K562 (cell line): ENCODE results near the gene SPATA31C1. TPM values are rescaled to one million over a fixed set of nuclear protein-coding genes. Genes with fewer than 3 reads are reported as not detected.
"Not testable (repeated sequence)": the region's sequence is repeated elsewhere in the genome, so short reads cannot be mapped to it uniquely, and the experiment has no call there.

Experiments
- ATAC-seq: fragments of 200-7000 bp; cut with Tn5 transposase; 3 replicates; pipeline ENCODE4 v1.9.1; 2020; ENCODE audit warnings: moderate library complexity
- BruUV-seq: library from RNA; stranded (reverse); fragments of 400-500 nt; replicated peaks from 2 replicates; lab custom pipeline; 2021; lab: Mats Ljungman, UMichigan
- CTCF ChIA-PET: fragments of 300-600 bp; formaldehyde crosslinking; extraction: SDS; loops from one replicate; lab custom pipeline; 2021; ENCODE audit warnings: low intra/inter-chr PET ratio; lab: Yijun Ruan, JAX
- POLR2A ChIA-PET: fragments of 300-600, 350-650 bp; sonication (Branson Sonifier 250); formaldehyde crosslinking; extraction: SDS; loops from one replicate; lab custom pipeline; 2021; ENCODE audit warnings: antibody characterized with exemption, inconsistent platforms; lab: Yijun Ruan, JAX
- DNase-seq, 4 experiments: peaks; one replicate each; pipeline versions ENCODE4 v3.0.0 to v3.0.0-alpha.2; 2011 to 2018; ENCODE audit warnings: low spot score in 3 of 4, mixed read lengths in 3 of 4; ENCODE audit errors: extremely low read depth in 1 of 4
- FAIRE-seq: peaks from 2 replicates; lab custom pipeline; 2011; peaks lifted over from hg19 to GRCh38; lab: Jason Lieb, UNC
- H2AFZ ChIP-seq: 2 replicates; pipeline ENCODE4 v1.6.0; 2011; ENCODE audit warnings: low read depth, low read length, control low read depth, inconsistent platforms
- H3K27ac ChIP-seq: fragments of 200-600 bp; 3 replicates; pipeline ENCODE4 v1.8.0; 2011; ENCODE audit warnings: low read depth, mild to moderate bottlenecking, control low read depth, inconsistent platforms, low read length, moderate library complexity, mixed read lengths; ENCODE audit errors: extremely low read depth
- H3K27me3 ChIP-seq, 2 experiments: fragments of 300-600 bp in 1 of 2; 2 replicates in 1 of 2; 3 replicates in 1 of 2; pipeline versions ENCODE4 v1.6.0 to v1.8.0; 2011; ENCODE audit warnings: inconsistent platforms in 2 of 2, low read length in 2 of 2, mild to moderate bottlenecking in 1 of 2, mixed read lengths in 1 of 2, moderate library complexity in 1 of 2; ENCODE audit not compliant: control insufficient read depth in 2 of 2, insufficient read depth in 2 of 2
- H3K36me3 ChIP-seq: fragments of 300-600 bp; 3 replicates; pipeline ENCODE4 v1.8.0; 2011; ENCODE audit warnings: mild to moderate bottlenecking, low read length, inconsistent platforms; ENCODE audit not compliant: control insufficient read depth, insufficient read depth
- H3K4me1 ChIP-seq, 2 experiments: fragments of 200-600 bp in 1 of 2; replicated peaks in 1 of 2; 2 replicates in 1 of 2; 3 replicates in 1 of 2; pipeline versions ENCODE4 v1.5.1 to v1.8.0; 2011; ENCODE audit warnings: inconsistent platforms in 2 of 2, low read length in 2 of 2, mild to moderate bottlenecking in 1 of 2, mixed read lengths in 1 of 2, moderate library complexity in 1 of 2; ENCODE audit not compliant: control insufficient read depth in 2 of 2, insufficient read depth in 2 of 2
- H3K4me2 ChIP-seq: 2 replicates; pipeline ENCODE4 v1.6.1; 2011; ENCODE audit warnings: low read length, control low read depth, inconsistent platforms, mixed read lengths; ENCODE audit not compliant: insufficient read depth
- H3K4me3 ChIP-seq: fragments of 200-600 bp; sonication (generic), shearing (Covaris generic); 2 replicates; pipeline ENCODE4 v1.5.1; 2016; ENCODE audit warnings: control low read depth, inconsistent platforms
- H3K79me2 ChIP-seq: fragments of 200-600 bp; 3 replicates; pipeline ENCODE4 v1.8.0; 2011; ENCODE audit warnings: low read length, inconsistent platforms; ENCODE audit not compliant: control insufficient read depth, insufficient read depth
- H3K9ac ChIP-seq, 2 experiments: 2 replicates each; pipeline versions ENCODE4 v1.6.0 to v1.6.1; 2011; ENCODE audit warnings: low read depth in 2 of 2, low read length in 2 of 2, control low read depth in 1 of 2, inconsistent platforms in 1 of 2, mild to moderate bottlenecking in 1 of 2, mixed read lengths in 1 of 2; ENCODE audit not compliant: insufficient read depth in 1 of 2
- H3K9me1 ChIP-seq: one replicate; pipeline ENCODE4 v1.6.0; 2011; ENCODE audit warnings: inconsistent platforms, mild to moderate bottlenecking, low read length, moderate library complexity; ENCODE audit not compliant: control insufficient read depth, insufficient read depth
- H3K9me3 ChIP-seq: replicated peaks from 2 replicates; pipeline ENCODE4 v1.5.1; 2011; ENCODE audit warnings: low read depth, low read length, inconsistent platforms; ENCODE audit not compliant: control insufficient read depth, insufficient read depth
- H4K20me1 ChIP-seq: replicated peaks from 2 replicates; pipeline ENCODE4 v1.6.1; 2011; ENCODE audit warnings: low read length, inconsistent platforms, mixed read lengths; ENCODE audit not compliant: control insufficient read depth, insufficient read depth
- WGBS: fragments of 100-300 bp; shearing (Covaris generic); methylation state at CpG from one replicate; pipeline ENCODE4 v1.1.6; 2016; ENCODE audit warnings: low coverage, mixed read lengths; ENCODE audit not compliant: insufficient coverage; ENCODE audit errors: missing lambda C conversion rate; 5-methylcytosine and 5-hydroxymethylcytosine counted together
- in situ Hi-C: fragments of 300-500 bp; cut with MboI; formaldehyde crosslinking; loops from 4 replicates; pipeline ENCODE4 v1.15.0; 2018; ENCODE audit warnings: inconsistent platforms, mixed read lengths
- intact Hi-C: fragments of 100-400 bp; cut with micrococcal nuclease; formaldehyde crosslinking; loops from 2 replicates; pipeline ENCODE4 v1.14.2; 2022
- polyA plus RNA-seq, 8 experiments: library from polyadenylated mRNA; depleted of rRNA in 4 of 8; stranded (reverse) in 5 of 8; unstranded in 3 of 8; fragments of >200 nt; fragmentation: Nextera tagmentation in 2 of 8; fragmentation: Illumina TruSeq in 1 of 8; extraction: Ambion mirVana in 2 of 8; extraction: Trizol in 1 of 8; gene quantifications; 2 replicates each; pipeline versions ENCODE4 v1.2.1 to v1.2.3, GENCODE V29; 2011 to 2014; ENCODE audit warnings: inconsistent platforms in 1 of 8, missing spikeins in 1 of 8
- total RNA-seq, 7 experiments: library from RNA; depleted of rRNA in 6 of 7; stranded (reverse); fragments of >200 nt in 6 of 7; fragmentation: Illumina TruSeq in 2 of 7; extraction: Trizol in 2 of 7; gene quantifications; 2 replicates each; pipeline versions ENCODE4 v1.2.1 to v1.2.3, GENCODE V29; 2011 to 2021; ENCODE audit warnings: low replicate concordance in 1 of 7

Gene SPATA31C1
- total and polyA plus RNA-seq, 9 of the 15 experiments (the other 6 are each of a cell fraction or from before 2014, with no cell fraction given): 0.03 to 0.15 (median 0.05) TPM; not detected in 3

DNA sequence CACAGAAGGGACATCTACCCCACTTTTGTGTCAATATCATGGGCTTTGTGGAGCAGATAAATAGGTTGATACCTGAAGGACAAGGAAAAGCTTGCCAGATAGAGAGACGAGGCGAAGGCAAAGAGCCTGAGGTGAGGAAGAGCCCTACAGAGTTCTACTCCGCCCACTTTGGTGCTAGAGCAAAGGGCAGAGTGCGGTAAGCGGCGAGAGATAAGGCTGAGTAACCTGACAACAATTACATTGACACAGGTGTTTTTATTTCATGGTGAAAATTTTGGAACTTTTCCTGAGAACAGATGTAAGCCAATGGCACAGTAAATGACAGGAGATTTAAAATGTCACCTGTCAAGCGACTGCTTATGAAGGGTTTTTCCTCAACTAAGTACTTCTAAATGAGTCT, 16.7 kb downstream of the SPATA31C1 start:
- H3K27ac ChIP-seq, H3K4me3 ChIP-seq, FAIRE-seq, H3K79me2 ChIP-seq, ATAC-seq, H3K9ac ChIP-seq, in situ Hi-C loops, H3K36me3 ChIP-seq, H4K20me1 ChIP-seq, H3K27me3 ChIP-seq, H2AFZ ChIP-seq, POLR2A ChIA-PET, BruUV-seq, intact Hi-C loops, H3K4me2 ChIP-seq, DNase-seq, H3K4me1 ChIP-seq, H3K9me3 ChIP-seq, CTCF ChIA-PET, H3K9me1 ChIP-seq: not testable (repeated sequence)
- WGBS: 0% methylated on average over 1 of the region's 7 CpGs

DNA sequence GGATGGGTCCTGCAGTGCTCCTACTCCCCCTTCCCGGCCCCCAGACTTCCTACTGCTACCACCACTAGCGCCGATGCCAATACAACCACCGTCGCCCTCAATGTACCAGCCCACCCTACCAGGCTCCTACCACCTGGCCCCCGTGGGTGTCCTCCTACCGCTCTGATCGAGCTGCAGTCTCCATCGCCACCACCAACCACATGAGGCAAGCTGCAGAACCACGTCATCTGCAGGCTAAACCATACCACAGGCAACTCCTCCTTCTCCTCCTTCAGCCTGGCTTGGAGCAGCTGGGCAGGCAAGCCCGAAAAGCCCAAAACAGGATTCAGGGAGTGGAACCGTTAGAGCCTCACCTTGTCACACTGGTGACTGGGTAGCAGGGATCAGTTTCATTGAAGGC, 19.6 kb downstream of the SPATA31C1 start:
- ATAC-seq: not testable (repeated sequence)
- no CpG with 5 or more reads among the region's 12 CpGs for WGBS

DNA sequence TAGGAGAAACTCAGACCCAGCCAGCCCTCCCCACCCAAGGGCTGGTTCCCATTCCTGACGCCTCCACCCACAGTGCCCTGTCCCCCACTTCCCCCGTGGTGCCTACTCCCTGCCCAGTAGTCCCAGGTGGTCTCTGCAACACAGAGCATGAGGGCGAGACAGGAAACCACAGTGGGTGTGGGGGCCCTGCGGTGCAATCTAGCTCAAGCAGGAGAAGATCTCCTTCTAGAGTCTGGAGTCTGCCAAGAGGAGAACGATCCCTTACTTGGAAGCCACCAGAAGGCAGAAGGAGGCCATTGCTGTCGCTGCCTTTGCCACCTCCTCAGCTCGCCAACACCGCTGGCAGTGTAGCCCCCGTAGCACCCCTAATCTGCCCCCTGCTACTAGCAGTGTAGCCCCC, 20.2 kb downstream of the SPATA31C1 start:
- intact Hi-C loops, H3K9me1 ChIP-seq, ATAC-seq, CTCF ChIA-PET, H4K20me1 ChIP-seq, BruUV-seq, H2AFZ ChIP-seq, H3K79me2 ChIP-seq, POLR2A ChIA-PET, H3K4me1 ChIP-seq, H3K4me3 ChIP-seq, DNase-seq, H3K9ac ChIP-seq, H3K9me3 ChIP-seq, H3K36me3 ChIP-seq, H3K27ac ChIP-seq, H3K4me2 ChIP-seq, in situ Hi-C loops, FAIRE-seq, H3K27me3 ChIP-seq: not testable (repeated sequence)
- WGBS: no CpG with 5 or more reads among the region's 9 CpGs

More for the DNA sequence above, 19.6 kb downstream of the SPATA31C1 start:
- H3K9me1 ChIP-seq, H3K4me3 ChIP-seq, CTCF ChIA-PET, H2AFZ ChIP-seq, FAIRE-seq, intact Hi-C loops, POLR2A ChIA-PET, H3K27ac ChIP-seq, H3K36me3 ChIP-seq, H3K9me3 ChIP-seq, H4K20me1 ChIP-seq, BruUV-seq, in situ Hi-C loops, DNase-seq, H3K4me2 ChIP-seq, H3K9ac ChIP-seq, H3K27me3 ChIP-seq, H3K4me1 ChIP-seq, H3K79me2 ChIP-seq: not testable (repeated sequence)

DNA sequence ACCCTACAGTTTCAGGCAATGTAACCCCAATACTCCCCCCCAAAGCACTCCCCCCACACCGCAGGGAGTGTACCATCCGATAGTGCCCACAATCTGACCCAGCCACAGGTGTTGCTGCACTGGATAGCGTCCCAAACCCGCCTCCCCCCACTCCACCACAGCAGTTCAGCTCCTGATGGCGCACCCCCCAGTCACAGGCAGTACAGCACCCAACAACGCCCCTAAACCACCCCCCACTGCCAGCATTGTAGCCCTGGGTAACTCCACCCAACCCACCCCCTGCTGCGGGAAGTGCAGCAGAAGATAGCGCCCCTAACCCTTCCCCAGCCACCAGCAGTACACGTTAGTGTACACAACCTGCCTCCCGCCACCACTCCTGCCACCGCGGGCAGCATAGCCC, 20.6 kb downstream of the SPATA31C1 start:
- BruUV-seq, H3K36me3 ChIP-seq, CTCF ChIA-PET, H3K27me3 ChIP-seq, ATAC-seq, H3K9me1 ChIP-seq, in situ Hi-C loops, H3K4me1 ChIP-seq, H3K27ac ChIP-seq, POLR2A ChIA-PET, H4K20me1 ChIP-seq, intact Hi-C loops, H3K79me2 ChIP-seq, H3K4me3 ChIP-seq, H3K4me2 ChIP-seq, FAIRE-seq, H3K9me3 ChIP-seq, H3K9ac ChIP-seq, DNase-seq, H2AFZ ChIP-seq: not testable (repeated sequence)
- no CpG with 5 or more reads among the region's 12 CpGs for WGBS
